ENCODE measurements around the gene ATP1B1. TPM values are rescaled to one million over a fixed set of nuclear protein-coding genes. Genes with fewer than 3 reads are reported as not detected.

Gene ATP1B1
- total and polyA plus RNA-seq, 2 of the 13 experiments (the other 11 are each of a cell fraction or from before 2014, with no cell fraction given) = 134 to 135 TPM

GRCh38 chr1:169109561-169110134 is 3.2 kb downstream of the ATP1B1 start (continued):
- TF ChIP-seq BCL3 (CRISPR knock-in tag; IDR thresholded peaks at IDR 0.05) = 0 out of 2 replicates have a peak, but pooled peaks have one; percentile 33
- no peak for TF ChIP-seq NBN (conservative IDR thresholded peaks at IDR 0.05)
- TF ChIP-seq NAIF1 (CRISPR knock-in tag; IDR thresholded peaks at IDR 0.05; ENCODE audit: borderline replicate concordance) = no peak
- peak; percentile 49; the same call in 1 of the 2 replicates for TF ChIP-seq ISL2 (CRISPR knock-in tag; IDR thresholded peaks at IDR 0.05)
- no peak for TF ChIP-seq XBP1 (CRISPR knock-in tag; IDR thresholded peaks at IDR 0.05)
- no peak for TF ChIP-seq ATM (IDR thresholded peaks at IDR 0.05; ENCODE audit: borderline replicate concordance)
- TF ChIP-seq THAP11 (CRISPR knock-in tag; IDR thresholded peaks at IDR 0.05) = peak; percentile 37; the same call in 1 of the 2 replicates
- peak; percentile 23 to 25; a peak in 3 of 4 replicates for TF ChIP-seq HMGXB4 (CRISPR knock-in tag; IDR thresholded peaks at IDR 0.05; ENCODE audit: borderline replicate concordance in 1 of 2, low read depth in 1 of 2)
- peak; percentile 37; the same call in 1 of the 2 replicates for TF ChIP-seq HMGXB3 (CRISPR knock-in tag; IDR thresholded peaks at IDR 0.05; ENCODE audit: borderline replicate concordance)
- TF ChIP-seq SIN3A (IDR thresholded peaks at IDR 0.05; ENCODE audit: borderline replicate concordance, low read depth, low read length) = peak; percentile 83; the same call in 1 of the 2 replicates
- peak; percentile 34 for TF ChIP-seq TBL1XR1 (IDR thresholded peaks at IDR 0.05; ENCODE audit: borderline replicate concordance, low read length, partially characterized antibody)
- no peak for TF ChIP-seq SSRP1 (CRISPR knock-in tag; IDR thresholded peaks at IDR 0.05)
- peak; percentile 72; the same call in 1 of the 2 replicates for TF ChIP-seq ATF1 (CRISPR knock-in tag; IDR thresholded peaks at IDR 0.05)
- TF ChIP-seq SIX1 (CRISPR knock-in tag; IDR thresholded peaks at IDR 0.05; ENCODE audit: borderline replicate concordance) = peak; percentile 56; the same call in 1 of the 2 replicates
- no peak for TF ChIP-seq ZNF256 (CRISPR knock-in tag; conservative IDR thresholded peaks at IDR 0.05)
- TF ChIP-seq EP300 (IDR thresholded peaks at IDR 0.05; ENCODE audit: low read depth in 2 of 2, low read length in 2 of 2) = peak in 1 of 2 experiments; percentile 81; a peak in 1 of 4 replicates
- TF ChIP-seq EP300 (CRISPR knock-in tag; IDR thresholded peaks at IDR 0.05; ENCODE audit: borderline replicate concordance) = peak; percentile 63; the same call in 1 of the 2 replicates
- TF ChIP-seq KMT2B (CRISPR knock-in tag; IDR thresholded peaks at IDR 0.05) = peak; percentile 39; the same call in 1 of the 2 replicates
